Upper lobe of left lung (tissue), 6 donors: ENCODE measurements around the gene RNASE9. TPM values are rescaled to one million over a fixed set of nuclear protein-coding genes. Genes with fewer than 3 reads are reported as not detected.
A peak's percentile ranks its signal among the peaks of the same experiment; 100 is the strongest.

ENCODE experiments used
- ATAC-seq, 2 donors: fragments of 200-7000 bp; cut with Tn5 transposase; one replicate each; pipeline ENCODE4 v1.9.1; 2022; ENCODE audit warnings: mild to moderate bottlenecking in 2 of 2, moderate library complexity in 2 of 2; ENCODE audit not compliant: low FRiP score in 2 of 2
- DNase-seq, 2 donors: peaks; one replicate each; pipeline ENCODE4 v3.0.0-alpha.2; 2019 to 2020
- H3K27ac ChIP-seq, 4 donors: fragments of 200-600 bp; sonication (generic); one replicate each; pipeline ENCODE4 v1.5.1; 2016 to 2019
- H3K27me3 ChIP-seq, 4 donors: fragments of 200-600 bp; sonication (generic); one replicate each; pipeline ENCODE4 v1.5.1; 2017 to 2019
- H3K36me3 ChIP-seq, 4 donors: fragments of 200-600 bp; sonication (generic); one replicate each; pipeline ENCODE4 v1.5.1; 2016 to 2019
- H3K4me1 ChIP-seq, 4 donors: fragments of 200-600 bp; sonication (generic); one replicate each; pipeline ENCODE4 v1.5.1; 2018 to 2019
- H3K4me3 ChIP-seq, 4 donors: fragments of 200-600 bp; sonication (generic); one replicate each; pipeline ENCODE4 v1.5.1; 2017 to 2019; ENCODE audit warnings: mild to moderate bottlenecking in 2 of 4, moderate library complexity in 1 of 4
- H3K9me3 ChIP-seq, 4 donors: fragments of 200-600 bp; sonication (generic); one replicate each; pipeline ENCODE4 v1.5.1; 2018 to 2019
- CTCF ChIP-seq, 6 experiments: fragments of 450-650 bp in 4 of 6; fragments of 200-600 bp in 2 of 6; sonication (generic) in 2 of 6; IDR thresholded peaks; one replicate each; pipeline ENCODE4 v1.5.1; 2016 to 2019; ENCODE audit warnings: antibody characterized with exemption in 6 of 6
- EP300 ChIP-seq, 4 donors: sonication (generic); formaldehyde crosslinking; IDR thresholded peaks; one replicate each; pipeline ENCODE4 v1.5.1; 2017; ENCODE audit warnings: antibody characterized with exemption in 4 of 4, control low read depth in 2 of 4
- POLR2A ChIP-seq, 4 donors: fragments of 450-650 bp; IDR thresholded peaks; one replicate each; pipeline ENCODE4 v1.5.1; 2016 to 2017; ENCODE audit warnings: antibody characterized with exemption in 4 of 4, mild to moderate bottlenecking in 2 of 4
- POLR2AphosphoS5 ChIP-seq, 2 donors: sonication (generic); formaldehyde crosslinking; IDR thresholded peaks; one replicate each; pipeline ENCODE4 v1.5.1; 2017; ENCODE audit warnings: antibody characterized with exemption in 2 of 2
- WGBS, 2 donors: methylation state at CpG; one replicate each; pipeline ENCODE4 v1.1.5; 2017 to 2018; 5-methylcytosine and 5-hydroxymethylcytosine counted together
- total RNA-seq, 6 donors: library from RNA; depleted of rRNA in 4 of 6; stranded (reverse); fragments of >200 nt in 4 of 6; gene quantifications; one replicate each; pipeline versions ENCODE4 v1.1.0 to v1.2.1, GENCODE V29; 2016 to 2021
- donor health status: DM: no; HTN: no; CAD: no; lungs with moderate emphysema.
- donor health status: DM: no; HTN: yes; CAD: no; lungs with severe emphysema.

Gene RNASE9
- total RNA-seq, 6 donors from 2014 or later = not detected

DNA sequence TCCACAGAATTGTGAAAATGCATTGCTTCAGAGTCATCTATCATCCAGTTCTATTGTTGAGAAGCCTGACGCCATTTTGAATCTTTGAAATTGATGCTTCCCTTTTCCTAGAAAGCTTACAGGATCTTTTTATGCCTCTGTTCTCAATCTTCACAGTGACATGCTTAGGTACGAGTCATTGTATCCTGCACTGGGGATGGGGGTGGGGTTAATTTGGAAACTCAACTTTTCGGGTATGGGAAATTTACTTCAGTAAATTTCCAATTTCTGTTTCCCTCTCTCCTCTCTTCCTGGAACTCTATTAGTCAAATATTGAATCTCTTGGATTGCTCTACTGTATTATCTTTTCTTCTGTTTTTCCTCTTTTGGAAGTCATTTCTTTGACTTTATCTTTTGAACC is 31.0 kb downstream of the RNASE9 start:
- ATAC-seq (no peak), DNase-seq (no peak)
- Histone ChIP-seq H3K27me3 (no peaks in the 10 kb centered on the region), H3K27ac (no peak overlapping the region), H3K36me3 (no peaks in the 10 kb centered on the region), H3K9me3 (no peaks in the 10 kb centered on the region), H3K4me1 (peaks cover 0 to 5% (median 0%) of the 10 kb centered on the region in 4 donors), H3K4me3 (no peak overlapping the region)
- 81 to 84% methylated on average over 3 of the region's 3 CpGs for WGBS, 2 donors
- no peak for TF ChIP-seq CTCF (IDR thresholded peaks at IDR 0.05)
- TF ChIP-seq POLR2AphosphoS5 (IDR thresholded peaks at IDR 0.05) = no peak
- no peak for TF ChIP-seq EP300 (IDR thresholded peaks at IDR 0.05)
- TF ChIP-seq POLR2A (IDR thresholded peaks at IDR 0.05) = no peak

GRCh38 chr14:20524027-20524426 is 36.8 kb downstream of the RNASE9 start:
- peak in 1 of 2 donors; percentile 20 for DNase-seq
- no peak for TF ChIP-seq POLR2AphosphoS5 (IDR thresholded peaks at IDR 0.05)
- TF ChIP-seq EP300 (IDR thresholded peaks at IDR 0.05) = no peak
- TF ChIP-seq CTCF (IDR thresholded peaks at IDR 0.05) = no peak
- no peak for TF ChIP-seq POLR2A (IDR thresholded peaks at IDR 0.05)
- no peak overlapping the region for H3K4me3 ChIP-seq
- no peaks in the 10 kb centered on the region for H3K36me3 ChIP-seq
- no peak overlapping the region for H3K27ac ChIP-seq
- no peaks in the 10 kb centered on the region for H3K4me1 ChIP-seq
- H3K27me3 ChIP-seq = no peaks in the 10 kb centered on the region
- H3K9me3 ChIP-seq = no peaks in the 10 kb centered on the region
- 49 to 58% methylated on average over 2 of the region's 2 CpGs for WGBS, 2 donors
- no peak for ATAC-seq

- ATAC-seq (no peak), DNase-seq (no peak)
- Histone ChIP-seq H3K36me3 (no peaks in the 10 kb centered on the region), H3K4me1 (no peaks in the 10 kb centered on the region), H3K27me3 (no peaks in the 10 kb centered on the region), H3K4me3 (no peak overlapping the region), H3K27ac (no peak overlapping the region), H3K9me3 (no peaks in the 10 kb centered on the region)
- TF ChIP-seq POLR2AphosphoS5 (IDR thresholded peaks at IDR 0.05) = no peak
- TF ChIP-seq POLR2A (IDR thresholded peaks at IDR 0.05) = no peak
- TF ChIP-seq CTCF (IDR thresholded peaks at IDR 0.05) = no peak
- no peak for TF ChIP-seq EP300 (IDR thresholded peaks at IDR 0.05)
- WGBS, 2 donors = 82 to 89% methylated on average over 1 of the region's 1 CpG
These were observed 38.5 kb downstream of the RNASE9 start for GRCh38 chr14:20522332-20522731.

GRCh38 chr14:20516921-20517320 is 43.9 kb downstream of the RNASE9 start:
- H3K9me3 ChIP-seq = no peaks in the 10 kb centered on the region
- H3K4me3 ChIP-seq = no peak overlapping the region
- DNase-seq = no peak
- no peak for TF ChIP-seq CTCF (IDR thresholded peaks at IDR 0.05)
- no peak for TF ChIP-seq POLR2A (IDR thresholded peaks at IDR 0.05)
- no peak for TF ChIP-seq POLR2AphosphoS5 (IDR thresholded peaks at IDR 0.05)
- no peak for TF ChIP-seq EP300 (IDR thresholded peaks at IDR 0.05)
- H3K27ac ChIP-seq = no peak overlapping the region
- WGBS, 2 donors = 72 to 74% methylated on average over 4 of the region's 4 CpGs
- H3K27me3 ChIP-seq = no peaks in the 10 kb centered on the region
- ATAC-seq = no peak
- no peaks in the 10 kb centered on the region for H3K4me1 ChIP-seq
- H3K36me3 ChIP-seq = no peaks in the 10 kb centered on the region

DNA sequence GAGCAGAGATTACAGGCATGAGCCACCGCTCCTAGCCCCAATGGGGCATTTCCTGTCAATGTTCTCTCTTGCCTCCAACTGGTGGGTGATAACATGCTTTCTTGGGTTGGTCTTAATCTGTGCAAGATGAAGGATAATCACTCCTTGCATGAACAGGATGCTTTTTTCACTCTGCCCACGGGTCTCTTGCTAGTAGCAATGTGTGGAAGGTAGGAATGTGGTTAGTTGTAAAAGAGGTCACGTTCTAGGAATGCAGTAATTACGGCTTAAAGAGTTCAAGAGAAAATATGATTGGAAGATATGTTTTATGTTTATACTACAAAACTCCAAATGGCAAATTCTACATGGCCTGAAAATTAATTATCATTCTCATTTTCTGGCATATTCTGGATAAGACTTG is 45.0 kb downstream of the RNASE9 start:
- H3K27me3 ChIP-seq = no peaks in the 10 kb centered on the region
- DNase-seq = no peak
- H3K36me3 ChIP-seq = no peaks in the 10 kb centered on the region
- H3K4me3 ChIP-seq = no peak overlapping the region
- no peak overlapping the region for H3K27ac ChIP-seq
- H3K4me1 ChIP-seq = no peaks in the 10 kb centered on the region
- WGBS, 2 donors = 68 to 82% methylated on average over 4 of the region's 4 CpGs
- ATAC-seq = no peak
- H3K9me3 ChIP-seq = no peaks in the 10 kb centered on the region
- TF ChIP-seq POLR2AphosphoS5 (IDR thresholded peaks at IDR 0.05) = no peak
- TF ChIP-seq CTCF (IDR thresholded peaks at IDR 0.05) = no peak
- TF ChIP-seq POLR2A (IDR thresholded peaks at IDR 0.05) = no peak
- no peak for TF ChIP-seq EP300 (IDR thresholded peaks at IDR 0.05)
